Peyer's patch (tissue), 4 donors: ENCODE results near the gene MAN1A2.

Experiments used
- CTCF ChIP-seq, 6 experiments: fragments of 450-650 bp in 4 of 6; fragments of 200-600 bp in 2 of 6; sonication (generic) in 1 of 6; IDR thresholded peaks; one replicate each; pipeline ENCODE4 v1.5.1; 2017 to 2019; ENCODE audit warnings: antibody characterized with exemption in 6 of 6, mild to moderate bottlenecking in 3 of 6, moderate library complexity in 1 of 6
- POLR2A ChIP-seq, 2 donors: fragments of 450-650 bp; IDR thresholded peaks; one replicate each; pipeline ENCODE4 v1.5.1; 2017; ENCODE audit warnings: antibody characterized with exemption in 2 of 2, mild to moderate bottlenecking in 2 of 2, moderate library complexity in 2 of 2

GRCh38 chr1:117578466-117578865 lies 211.2 kb downstream of the MAN1A2 start:
- no peak for TF ChIP-seq POLR2A (IDR thresholded peaks at IDR 0.05)
- no peak for TF ChIP-seq CTCF (IDR thresholded peaks at IDR 0.05)
